Measurements from ENCODE around the gene TTC4. TPM values are rescaled to one million over a fixed set of nuclear protein-coding genes. Genes with fewer than 3 reads are reported as not detected.

TTC4 gene
- total and polyA plus RNA-seq, 2 experiments from 2014 or later, result 25.1 to 33.6 TPM

DNA sequence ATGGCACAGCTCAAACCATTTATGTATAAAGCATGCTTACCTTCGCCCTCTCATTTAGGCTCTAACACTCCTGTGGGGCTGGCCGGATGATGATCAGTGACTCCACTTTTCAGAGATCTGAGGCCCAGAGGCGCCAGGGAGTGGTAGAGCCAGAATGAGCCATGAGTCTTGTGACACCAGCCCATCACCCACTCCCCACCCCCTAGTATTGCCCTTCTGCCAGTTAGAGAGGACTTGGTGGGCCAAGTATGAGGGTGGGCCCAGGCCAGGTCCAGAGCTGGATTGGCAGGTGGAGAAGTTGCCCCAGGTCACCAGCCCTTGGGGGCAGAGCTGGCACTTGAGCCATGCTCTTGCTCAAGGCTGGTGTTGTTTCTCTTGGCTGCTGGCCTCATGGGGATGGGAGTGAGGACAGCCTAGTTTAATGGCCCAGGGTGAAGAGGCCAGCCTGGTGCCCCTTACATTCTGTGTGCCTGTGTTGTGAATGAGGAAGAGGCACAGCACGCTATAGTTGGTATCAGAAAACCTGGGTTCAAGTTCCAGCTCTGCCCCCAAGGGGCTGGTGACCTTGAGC, 30.2 kb upstream of the TTC4 start:
- H3K27ac ChIP-seq (ENCODE audit: low read depth), result no peak overlapping the region
- no peaks in the 10 kb centered on the region for H4K20me1 ChIP-seq (replicated peaks; ENCODE audit: insufficient read depth)
- no peak overlapping the region for H3K4me2 ChIP-seq
- Mint-ChIP-seq H3K4me3 (no peak overlapping the region), H3K27me3 (ENCODE audit: insufficient read depth, low read depth, poor library complexity) (peaks cover 7% of the 10 kb centered on the region), H3K4me1 (peaks cover 2% of the 10 kb centered on the region; the same call in 2 of the 3 replicates), H3K36me3 (ENCODE audit: low read depth) (no peaks in the 10 kb centered on the region), H3K9me3 (no peaks in the 10 kb centered on the region), H3K27ac (no peak overlapping the region)
- no peaks in the 10 kb centered on the region for H3K27me3 ChIP-seq (ENCODE audit: insufficient read depth)
- no peaks in the 10 kb centered on the region for H3K36me3 ChIP-seq (ENCODE audit: insufficient read depth)
- no peaks in the 10 kb centered on the region for H3K79me2 ChIP-seq (replicated peaks; ENCODE audit: insufficient read depth)
- ATAC-seq (no peak), DNase-seq (ENCODE audit: low spot score) (no peak)
- H3K9me2 ChIP-seq (ENCODE audit: insufficient read depth), result no peaks in the 10 kb centered on the region
- no peaks in the 10 kb centered on the region for H3F3A ChIP-seq (replicated peaks; ENCODE audit: low read depth)
- H3K4me3 ChIP-seq, result no peak overlapping the region
- no peak overlapping the region for H2AFZ ChIP-seq
- TF ChIP-seq NANOG (IDR thresholded peaks at IDR 0.05; ENCODE audit: borderline replicate concordance), result no peak
- TF ChIP-seq POLR2AphosphoS5 (IDR thresholded peaks at IDR 0.05; ENCODE audit: low read depth), result no peak
- TF ChIP-seq, protein P1, sequence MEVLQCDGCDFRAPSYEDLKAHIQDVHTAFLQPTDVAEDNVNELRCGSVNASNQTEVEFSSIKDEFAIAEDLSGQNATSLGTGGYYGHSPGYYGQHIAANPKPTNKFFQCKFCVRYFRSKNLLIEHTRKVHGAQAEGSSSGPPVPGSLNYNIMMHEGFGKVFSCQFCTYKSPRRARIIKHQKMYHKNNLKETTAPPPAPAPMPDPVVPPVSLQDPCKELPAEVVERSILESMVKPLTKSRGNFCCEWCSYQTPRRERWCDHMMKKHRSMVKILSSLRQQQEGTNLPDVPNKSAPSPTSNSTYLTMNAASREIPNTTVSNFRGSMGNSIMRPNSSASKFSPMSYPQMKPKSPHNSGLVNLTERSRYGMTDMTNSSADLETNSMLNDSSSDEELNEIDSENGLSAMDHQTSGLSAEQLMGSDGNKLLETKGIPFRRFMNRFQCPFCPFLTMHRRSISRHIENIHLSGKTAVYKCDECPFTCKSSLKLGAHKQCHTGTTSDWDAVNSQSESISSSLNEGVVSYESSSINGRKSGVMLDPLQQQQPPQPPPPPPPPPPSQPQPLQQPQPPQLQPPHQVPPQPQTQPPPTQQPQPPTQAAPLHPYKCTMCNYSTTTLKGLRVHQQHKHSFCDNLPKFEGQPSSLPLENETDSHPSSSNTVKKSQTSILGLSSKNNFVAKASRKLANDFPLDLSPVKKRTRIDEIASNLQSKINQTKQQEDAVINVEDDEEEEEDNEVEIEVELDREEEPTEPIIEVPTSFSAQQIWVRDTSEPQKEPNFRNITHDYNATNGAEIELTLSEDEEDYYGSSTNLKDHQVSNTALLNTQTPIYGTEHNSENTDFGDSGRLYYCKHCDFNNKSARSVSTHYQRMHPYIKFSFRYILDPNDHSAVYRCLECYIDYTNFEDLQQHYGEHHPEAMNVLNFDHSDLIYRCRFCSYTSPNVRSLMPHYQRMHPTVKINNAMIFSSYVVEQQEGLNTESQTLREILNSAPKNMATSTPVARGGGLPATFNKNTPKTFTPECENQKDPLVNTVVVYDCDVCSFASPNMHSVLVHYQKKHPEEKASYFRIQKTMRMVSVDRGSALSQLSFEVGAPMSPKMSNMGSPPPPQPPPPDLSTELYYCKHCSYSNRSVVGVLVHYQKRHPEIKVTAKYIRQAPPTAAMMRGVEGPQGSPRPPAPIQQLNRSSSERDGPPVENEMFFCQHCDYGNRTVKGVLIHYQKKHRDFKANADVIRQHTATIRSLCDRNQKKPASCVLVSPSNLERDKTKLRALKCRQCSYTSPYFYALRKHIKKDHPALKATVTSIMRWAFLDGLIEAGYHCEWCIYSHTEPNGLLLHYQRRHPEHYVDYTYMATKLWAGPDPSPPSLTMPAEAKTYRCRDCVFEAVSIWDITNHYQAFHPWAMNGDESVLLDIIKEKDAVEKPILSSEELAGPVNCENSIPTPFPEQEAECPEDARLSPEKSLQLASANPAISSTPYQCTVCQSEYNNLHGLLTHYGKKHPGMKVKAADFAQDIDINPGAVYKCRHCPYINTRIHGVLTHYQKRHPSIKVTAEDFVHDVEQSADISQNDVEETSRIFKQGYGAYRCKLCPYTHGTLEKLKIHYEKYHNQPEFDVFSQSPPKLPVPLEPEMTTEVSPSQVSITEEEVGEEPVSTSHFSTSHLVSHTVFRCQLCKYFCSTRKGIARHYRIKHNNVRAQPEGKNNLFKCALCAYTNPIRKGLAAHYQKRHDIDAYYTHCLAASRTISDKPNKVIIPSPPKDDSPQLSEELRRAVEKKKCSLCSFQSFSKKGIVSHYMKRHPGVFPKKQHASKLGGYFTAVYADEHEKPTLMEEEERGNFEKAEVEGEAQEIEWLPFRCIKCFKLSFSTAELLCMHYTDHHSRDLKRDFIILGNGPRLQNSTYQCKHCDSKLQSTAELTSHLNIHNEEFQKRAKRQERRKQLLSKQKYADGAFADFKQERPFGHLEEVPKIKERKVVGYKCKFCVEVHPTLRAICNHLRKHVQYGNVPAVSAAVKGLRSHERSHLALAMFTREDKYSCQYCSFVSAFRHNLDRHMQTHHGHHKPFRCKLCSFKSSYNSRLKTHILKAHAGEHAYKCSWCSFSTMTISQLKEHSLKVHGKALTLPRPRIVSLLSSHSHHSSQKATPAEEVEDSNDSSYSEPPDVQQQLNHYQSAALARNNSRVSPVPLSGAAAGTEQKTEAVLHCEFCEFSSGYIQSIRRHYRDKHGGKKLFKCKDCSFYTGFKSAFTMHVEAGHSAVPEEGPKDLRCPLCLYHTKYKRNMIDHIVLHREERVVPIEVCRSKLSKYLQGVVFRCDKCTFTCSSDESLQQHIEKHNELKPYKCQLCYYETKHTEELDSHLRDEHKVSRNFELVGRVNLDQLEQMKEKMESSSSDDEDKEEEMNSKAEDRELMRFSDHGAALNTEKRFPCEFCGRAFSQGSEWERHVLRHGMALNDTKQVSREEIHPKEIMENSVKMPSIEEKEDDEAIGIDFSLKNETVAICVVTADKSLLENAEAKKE (CRISPR knock-in tag; IDR thresholded peaks at IDR 0.05), result no peak
- TF ChIP-seq ZNF331 (CRISPR knock-in tag; IDR thresholded peaks at IDR 0.05; ENCODE audit: low read depth), result no peak
- TF ChIP-seq, protein P2, sequence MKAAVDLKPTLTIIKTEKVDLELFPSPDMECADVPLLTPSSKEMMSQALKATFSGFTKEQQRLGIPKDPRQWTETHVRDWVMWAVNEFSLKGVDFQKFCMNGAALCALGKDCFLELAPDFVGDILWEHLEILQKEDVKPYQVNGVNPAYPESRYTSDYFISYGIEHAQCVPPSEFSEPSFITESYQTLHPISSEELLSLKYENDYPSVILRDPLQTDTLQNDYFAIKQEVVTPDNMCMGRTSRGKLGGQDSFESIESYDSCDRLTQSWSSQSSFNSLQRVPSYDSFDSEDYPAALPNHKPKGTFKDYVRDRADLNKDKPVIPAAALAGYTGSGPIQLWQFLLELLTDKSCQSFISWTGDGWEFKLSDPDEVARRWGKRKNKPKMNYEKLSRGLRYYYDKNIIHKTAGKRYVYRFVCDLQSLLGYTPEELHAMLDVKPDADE (IDR thresholded peaks at IDR 0.05), result no peak
- TF ChIP-seq, protein P3, sequence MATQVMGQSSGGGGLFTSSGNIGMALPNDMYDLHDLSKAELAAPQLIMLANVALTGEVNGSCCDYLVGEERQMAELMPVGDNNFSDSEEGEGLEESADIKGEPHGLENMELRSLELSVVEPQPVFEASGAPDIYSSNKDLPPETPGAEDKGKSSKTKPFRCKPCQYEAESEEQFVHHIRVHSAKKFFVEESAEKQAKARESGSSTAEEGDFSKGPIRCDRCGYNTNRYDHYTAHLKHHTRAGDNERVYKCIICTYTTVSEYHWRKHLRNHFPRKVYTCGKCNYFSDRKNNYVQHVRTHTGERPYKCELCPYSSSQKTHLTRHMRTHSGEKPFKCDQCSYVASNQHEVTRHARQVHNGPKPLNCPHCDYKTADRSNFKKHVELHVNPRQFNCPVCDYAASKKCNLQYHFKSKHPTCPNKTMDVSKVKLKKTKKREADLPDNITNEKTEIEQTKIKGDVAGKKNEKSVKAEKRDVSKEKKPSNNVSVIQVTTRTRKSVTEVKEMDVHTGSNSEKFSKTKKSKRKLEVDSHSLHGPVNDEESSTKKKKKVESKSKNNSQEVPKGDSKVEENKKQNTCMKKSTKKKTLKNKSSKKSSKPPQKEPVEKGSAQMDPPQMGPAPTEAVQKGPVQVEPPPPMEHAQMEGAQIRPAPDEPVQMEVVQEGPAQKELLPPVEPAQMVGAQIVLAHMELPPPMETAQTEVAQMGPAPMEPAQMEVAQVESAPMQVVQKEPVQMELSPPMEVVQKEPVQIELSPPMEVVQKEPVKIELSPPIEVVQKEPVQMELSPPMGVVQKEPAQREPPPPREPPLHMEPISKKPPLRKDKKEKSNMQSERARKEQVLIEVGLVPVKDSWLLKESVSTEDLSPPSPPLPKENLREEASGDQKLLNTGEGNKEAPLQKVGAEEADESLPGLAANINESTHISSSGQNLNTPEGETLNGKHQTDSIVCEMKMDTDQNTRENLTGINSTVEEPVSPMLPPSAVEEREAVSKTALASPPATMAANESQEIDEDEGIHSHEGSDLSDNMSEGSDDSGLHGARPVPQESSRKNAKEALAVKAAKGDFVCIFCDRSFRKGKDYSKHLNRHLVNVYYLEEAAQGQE (IDR thresholded peaks at IDR 0.05; ENCODE audit: unreplicated experiment), result no peak
- no peak for TF ChIP-seq CREB1 (CRISPR knock-in tag; IDR thresholded peaks at IDR 0.05; ENCODE audit: low read depth)
- TF ChIP-seq EZH2 (IDR thresholded peaks at IDR 0.05; ENCODE audit: low read depth, unreplicated experiment), result no peak
- no peak for TF ChIP-seq JUNB (IDR thresholded peaks at IDR 0.05; ENCODE audit: unreplicated experiment)
- TF ChIP-seq EZH2phosphoT487 (IDR thresholded peaks at IDR 0.05; ENCODE audit: unreplicated experiment), result no peak
- H3K4me1 ChIP-seq (ENCODE audit: insufficient read depth), result no peaks in the 10 kb centered on the region

All from GM23338 (cell line).